ENCODE data around the gene VWA3A. TPM values are rescaled to one million over a fixed set of nuclear protein-coding genes. Genes with fewer than 3 reads are reported as not detected.

The VWA3A gene
- total and polyA plus RNA-seq, 2 of the 8 experiments (the other 6 are each of a cell fraction or from before 2014, with no cell fraction given) = 0.05 TPM; not detected in 1

GRCh38 chr16:22086440-22086839, 5.9 kb upstream of the VWA3A start:
- Histone ChIP-seq H2BK120ac (replicated peaks; ENCODE audit: low read depth, low read length) (no peak overlapping the region), H2AFZ (ENCODE audit: low read length) (no peak overlapping the region), H3K27me3 (replicated peaks in 1 of 4; ENCODE audit: control insufficient read depth in 3 of 4, extremely low read depth in 1 of 4, insufficient read depth in 3 of 4, low read length in 3 of 4) (peaks cover 0 to 2% (median 0%) of the 10 kb centered on the region in 4 experiments; a peak in 1 of 7 replicates), H3K4me1 (replicated peaks in 1 of 4; ENCODE audit: control insufficient read depth in 3 of 4, insufficient read depth in 4 of 4, low read length in 3 of 4) (no peaks in the 10 kb centered on the region), H2BK5ac (ENCODE audit: low read depth, low read length) (no peak overlapping the region), H3K23me2 (ENCODE audit: low read depth, low read length) (no peaks in the 10 kb centered on the region), H3K9ac (replicated peaks in 1 of 4; ENCODE audit: extremely low read depth in 1 of 4, low read depth in 3 of 4, low read length in 3 of 4) (no peak overlapping the region), H4K5ac (ENCODE audit: insufficient read length, low read depth, low read length) (no peak overlapping the region), H4K91ac (replicated peaks; ENCODE audit: insufficient read length, low read length) (no peak overlapping the region), H3K4me3 (ENCODE audit: extremely low read depth in 1 of 4, insufficient read depth in 2 of 4, low read depth in 3 of 4, low read length in 4 of 4) (no peak overlapping the region), H3K4me2 (ENCODE audit: insufficient read depth in 1 of 2, low read depth in 2 of 2, low read length in 2 of 2) (no peak overlapping the region), H3K79me1 (ENCODE audit: low read depth, low read length) (no peaks in the 10 kb centered on the region), H3K4ac (replicated peaks; ENCODE audit: insufficient read length, low read depth, low read length) (no peak overlapping the region), H2BK15ac (ENCODE audit: low read length) (no peak overlapping the region), H3K79me2 (ENCODE audit: control insufficient read depth in 1 of 2, insufficient read depth in 2 of 2, low read length in 2 of 2) (no peaks in the 10 kb centered on the region), H3K14ac (ENCODE audit: insufficient read length) (no peak overlapping the region), H4K20me1 (replicated peaks in 1 of 2; ENCODE audit: control insufficient read depth in 1 of 2, insufficient read depth in 2 of 2, low read length in 2 of 2) (no peaks in the 10 kb centered on the region), H2BK20ac (ENCODE audit: low read length) (no peak overlapping the region), H2BK12ac (ENCODE audit: low read depth, low read length) (no peak overlapping the region), H3K56ac (replicated peaks; ENCODE audit: insufficient read length, low read depth, low read length) (no peak overlapping the region), H3K9me3 (ENCODE audit: insufficient read depth in 2 of 2, low read depth in 1 of 2, low read length in 1 of 2) (no peaks in the 10 kb centered on the region), H3K36me3 (ENCODE audit: control insufficient read depth in 2 of 4, insufficient read depth in 4 of 4, low read length in 3 of 4) (no peaks in the 10 kb centered on the region; a peak in 1 of 8 replicates), H4K8ac (ENCODE audit: extremely low read depth, insufficient read depth, low read length) (no peak overlapping the region), H2AK5ac (ENCODE audit: low read depth, low read length) (no peak overlapping the region), H3K18ac (ENCODE audit: extremely low read depth, low read length) (no peak overlapping the region), H3K23ac (ENCODE audit: insufficient read length) (no peak overlapping the region), H3K27ac (ENCODE audit: low read depth, low read length) (no peak overlapping the region)
- no peak for FAIRE-seq
- ChIA-PET POLR2A (ENCODE audit: partially characterized antibody) (no interaction called here), CTCF (ENCODE audit: partially characterized antibody) (interaction anchor here (1.0 kb wide), 1 partner anchor 104 kb away, joined by 3 read pairs; no protein-coding TSS in a partner anchor)
- WGBS, 2 experiments (ENCODE audit: extremely low coverage in 1 of 2, insufficient coverage in 1 of 2, insufficient read length in 1 of 2, insufficient replicate concordance in 2 of 2, low coverage in 1 of 2, low lambda C conversion rate in 2 of 2, missing lambda C conversion rate in 1 of 2) = 95% methylated on average over 1 of the region's 1 CpG; no CpG with 5 or more reads in 1 of the 2 experiments
- DNase-seq (ENCODE audit: low read depth in 1 of 2, low spot score in 2 of 2) = no peak
- TF ChIP-seq EZH2 (IDR thresholded peaks at IDR 0.05; ENCODE audit: low read depth, low read length, severe bottlenecking) = no peak
- TF ChIP-seq RXRA (IDR thresholded peaks at IDR 0.05; ENCODE audit: insufficient read depth, low read depth, low read length) = no peak

Measured in H1 (cell line).